Stimulated activated CD4-positive, alpha-beta T cell treated with anti-CD3 and anti-CD28 coated beads, TNF-alpha, amount 100 ng/mL, for 1 hour (primary cell): Measurements from ENCODE around the gene LIMS2.

ENCODE experiments used
- DNase-seq, 3 donors: peaks; one replicate each; pipeline ENCODE4 v3.0.0-alpha.2; 2020; ENCODE audit warnings: low read depth in 3 of 3, low spot score in 1 of 3

LIMS2 gene

DNA sequence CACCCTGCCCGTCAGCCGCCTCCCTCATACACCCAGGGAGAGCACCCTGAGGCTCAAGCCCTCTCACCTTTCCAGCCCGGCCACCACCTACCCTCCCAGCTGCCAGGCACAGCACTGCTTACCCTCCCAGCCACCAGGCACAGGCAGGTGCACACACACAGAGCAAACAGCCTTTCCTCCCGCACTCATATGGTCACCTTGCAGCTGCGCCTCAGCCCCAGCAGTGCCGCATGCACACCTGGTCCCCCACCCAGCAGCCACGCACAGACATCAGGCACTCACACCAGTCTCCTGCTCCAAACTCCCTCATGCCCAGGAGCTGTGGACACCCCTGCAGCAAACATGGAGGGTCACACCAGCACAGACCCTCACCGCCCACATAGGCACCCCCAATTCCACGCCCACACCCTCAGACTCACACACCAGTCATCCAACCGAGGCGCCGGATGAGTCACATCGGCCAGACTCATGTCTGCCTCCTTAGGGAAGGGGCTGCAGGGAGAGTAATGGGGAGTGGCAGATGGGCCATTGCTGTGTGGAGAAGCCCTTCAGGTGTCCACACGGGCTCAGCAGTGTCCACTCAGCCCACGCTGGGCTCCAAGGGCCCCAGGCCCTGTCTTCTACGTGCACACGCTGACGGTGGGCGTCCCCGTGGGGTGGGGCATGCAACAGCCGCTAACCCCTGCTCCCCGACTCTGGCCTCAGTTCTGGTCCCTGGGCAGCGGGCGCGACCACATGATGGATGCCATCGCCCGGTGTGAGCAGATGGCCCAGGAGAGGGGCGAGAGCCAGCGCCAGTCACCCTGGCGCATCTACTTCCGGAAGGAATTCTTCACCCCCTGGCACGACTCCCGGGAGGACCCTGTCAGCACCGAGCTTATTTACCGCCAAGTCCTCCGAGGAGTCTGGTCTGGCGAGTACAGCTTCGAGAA, 51.7 kb downstream of the LIMS2 start:
- no peak for DNase-seq

DNA sequence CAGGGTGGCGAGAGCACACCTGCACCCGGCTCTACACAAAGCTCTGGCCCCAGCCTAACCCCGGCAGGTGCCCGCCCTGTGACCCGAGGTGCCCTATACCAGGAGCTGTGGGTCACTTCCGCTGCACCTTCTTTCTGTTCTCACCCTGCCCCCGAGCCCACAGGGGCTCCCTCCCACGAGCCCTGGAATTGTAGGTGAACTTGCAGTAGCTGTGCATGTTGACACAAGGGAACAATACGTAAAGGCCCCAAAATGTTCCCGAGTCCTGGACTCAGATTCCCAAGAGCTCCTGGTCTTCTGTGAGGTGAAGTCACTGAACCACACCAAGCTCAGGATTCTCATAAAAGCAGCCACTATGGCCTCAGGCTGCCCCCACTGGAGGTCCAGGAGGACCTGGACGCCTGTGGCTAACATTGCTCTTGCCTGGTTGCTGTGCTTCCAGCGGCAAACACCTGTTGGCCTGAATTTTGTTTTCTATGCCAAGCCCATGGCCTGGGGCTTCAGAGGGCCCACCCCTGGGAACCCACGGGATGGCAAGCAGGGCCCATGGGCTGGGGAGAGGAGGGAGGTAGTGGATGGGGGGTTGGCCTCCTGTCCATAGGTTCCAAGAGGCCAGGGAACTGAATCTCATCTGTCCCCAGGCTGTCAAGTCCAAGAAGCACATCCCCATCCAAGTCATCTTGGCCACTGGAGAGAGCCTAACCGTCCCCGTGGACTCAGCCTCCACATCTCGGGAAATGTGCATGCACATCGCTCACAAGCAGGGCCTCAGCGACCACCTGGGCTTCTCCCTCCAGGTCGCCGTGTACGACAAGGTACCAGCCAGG, 52.6 kb downstream of the LIMS2 start:
- DNase-seq = no peak

DNA sequence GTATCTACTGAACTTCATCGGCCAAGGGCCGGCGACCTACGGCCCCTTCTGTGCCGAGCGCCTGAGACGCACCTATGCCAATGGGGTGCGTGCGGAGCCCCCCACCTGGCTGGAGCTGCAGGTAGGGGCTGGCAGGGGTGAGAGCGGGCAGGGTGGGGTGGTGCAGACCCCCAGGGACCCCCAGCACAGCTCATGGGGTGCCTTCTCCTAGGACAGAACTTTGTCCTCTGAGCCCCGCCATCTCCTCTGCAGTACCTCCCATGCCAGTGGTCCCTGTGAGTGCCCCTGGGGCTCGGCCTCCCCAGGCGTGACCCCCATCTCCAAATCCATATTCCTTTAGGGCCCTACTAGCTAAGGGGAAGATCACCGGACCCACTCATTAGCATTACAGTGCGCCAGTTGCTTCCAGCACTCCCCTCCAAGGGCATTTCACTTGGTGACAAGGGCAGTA, 53.3 kb downstream of the LIMS2 start:
- no peak for DNase-seq

DNA sequence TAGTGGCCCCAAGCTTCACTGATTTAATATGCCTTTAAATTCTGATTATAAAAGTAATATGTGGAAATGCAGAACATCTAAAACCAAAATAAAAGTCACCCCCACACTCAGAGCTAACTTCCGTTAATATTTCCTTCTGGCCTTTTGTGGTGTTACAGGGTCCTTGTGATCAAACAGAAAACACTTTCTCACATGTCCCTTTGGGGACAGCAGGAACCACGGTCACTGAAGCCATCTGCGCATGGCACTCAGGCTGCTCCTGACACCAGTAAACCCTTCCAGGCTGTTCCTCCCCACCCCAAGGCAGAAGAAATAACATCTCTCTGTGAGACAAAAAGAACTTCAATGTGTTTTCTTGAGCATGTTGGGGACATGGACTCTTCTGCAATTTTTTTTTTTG, 54.5 kb downstream of the LIMS2 start:
- DNase-seq = no peak

DNA sequence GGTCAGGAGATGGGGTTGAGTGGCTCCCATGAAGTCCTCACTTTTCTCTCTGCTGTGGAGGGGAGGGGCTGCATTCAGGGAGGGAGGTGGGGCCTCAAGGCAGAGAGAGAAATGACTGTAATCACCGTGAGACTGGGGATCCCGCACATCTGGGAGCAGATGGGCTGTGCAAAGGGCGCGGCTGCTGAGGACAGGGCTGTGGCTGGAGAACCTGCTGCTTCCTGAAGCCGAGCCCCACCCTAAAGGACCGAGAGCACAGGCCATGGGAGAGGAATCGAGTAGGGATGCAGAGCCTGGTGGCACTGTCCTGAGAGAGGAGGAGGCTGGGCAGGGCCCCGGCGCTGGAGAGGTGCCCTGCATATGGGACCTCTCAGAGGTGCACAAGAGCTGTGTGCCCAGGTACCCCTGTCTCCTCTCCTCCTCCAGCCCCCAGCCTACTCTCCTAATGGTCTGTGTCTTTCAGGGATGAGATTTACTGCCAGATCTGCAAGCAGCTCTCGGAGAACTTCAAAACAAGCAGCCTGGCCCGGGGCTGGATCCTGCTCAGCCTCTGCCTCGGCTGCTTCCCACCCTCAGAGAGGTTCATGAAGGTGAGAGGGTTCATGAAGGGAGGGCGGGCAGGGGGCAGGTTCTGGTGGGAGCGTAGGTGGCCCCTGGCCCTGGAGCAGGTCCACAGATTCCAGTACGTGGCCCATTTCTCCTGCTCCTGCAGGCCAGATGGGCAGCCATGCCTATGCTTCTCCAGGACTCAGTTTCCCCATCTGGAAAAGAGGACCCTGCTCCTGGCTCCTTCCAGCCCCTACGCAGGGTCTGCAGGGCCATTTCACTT, 55.2 kb downstream of the LIMS2 start:
- no peak for DNase-seq

DNA sequence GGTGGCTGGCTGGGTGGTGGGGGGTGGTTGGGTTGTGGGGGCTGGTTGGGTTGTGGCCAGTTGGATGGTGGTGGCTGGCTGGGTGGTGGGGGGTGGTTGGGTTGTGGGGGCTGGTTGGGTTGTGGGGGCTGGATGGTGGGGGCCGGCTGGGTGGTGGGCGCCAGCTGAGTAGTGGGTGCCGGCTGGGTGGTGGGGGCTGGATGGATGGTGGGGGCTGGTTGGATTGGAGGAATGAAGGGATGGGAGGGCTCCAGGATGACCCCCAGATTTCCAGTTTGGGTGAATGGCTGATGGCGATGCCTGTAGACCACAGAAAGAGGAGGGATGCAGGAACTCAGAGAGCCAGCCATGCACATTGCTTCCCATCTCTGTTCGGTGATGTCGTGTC, 56.1 kb downstream of the LIMS2 start:
- DNase-seq = no peak

DNA sequence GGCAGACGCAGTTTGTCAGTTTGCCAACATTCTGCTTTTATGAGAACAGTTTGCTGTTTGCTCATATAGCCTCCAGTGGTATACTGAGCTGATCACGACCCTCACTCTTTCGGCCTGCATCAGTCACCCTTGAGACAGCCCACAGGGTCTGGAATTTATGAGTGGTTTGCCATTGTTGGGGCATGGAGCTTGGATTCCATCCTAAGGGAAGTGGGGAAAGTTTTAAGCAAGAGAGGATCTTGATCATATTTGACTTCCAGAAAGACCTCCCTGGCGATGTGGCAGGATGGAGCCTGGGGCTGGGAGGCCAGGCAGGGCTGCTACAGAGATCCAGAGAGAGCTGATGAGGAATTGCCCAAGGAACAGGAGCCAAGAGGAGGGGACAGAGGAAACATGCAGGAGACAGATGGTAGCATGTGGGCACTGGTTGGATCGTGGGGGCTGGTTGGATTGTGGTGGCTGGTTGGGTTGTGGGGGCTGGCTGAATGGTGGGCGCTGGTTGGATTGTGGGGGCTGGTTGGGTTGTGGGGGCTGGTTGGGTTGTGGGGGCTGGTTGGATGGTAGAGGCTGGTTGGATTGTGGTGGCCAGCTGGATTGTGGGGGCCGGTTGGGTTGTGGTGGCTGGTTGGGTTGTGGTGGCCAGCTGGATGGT, 56.7 kb downstream of the LIMS2 start:
- no peak for DNase-seq

DNA sequence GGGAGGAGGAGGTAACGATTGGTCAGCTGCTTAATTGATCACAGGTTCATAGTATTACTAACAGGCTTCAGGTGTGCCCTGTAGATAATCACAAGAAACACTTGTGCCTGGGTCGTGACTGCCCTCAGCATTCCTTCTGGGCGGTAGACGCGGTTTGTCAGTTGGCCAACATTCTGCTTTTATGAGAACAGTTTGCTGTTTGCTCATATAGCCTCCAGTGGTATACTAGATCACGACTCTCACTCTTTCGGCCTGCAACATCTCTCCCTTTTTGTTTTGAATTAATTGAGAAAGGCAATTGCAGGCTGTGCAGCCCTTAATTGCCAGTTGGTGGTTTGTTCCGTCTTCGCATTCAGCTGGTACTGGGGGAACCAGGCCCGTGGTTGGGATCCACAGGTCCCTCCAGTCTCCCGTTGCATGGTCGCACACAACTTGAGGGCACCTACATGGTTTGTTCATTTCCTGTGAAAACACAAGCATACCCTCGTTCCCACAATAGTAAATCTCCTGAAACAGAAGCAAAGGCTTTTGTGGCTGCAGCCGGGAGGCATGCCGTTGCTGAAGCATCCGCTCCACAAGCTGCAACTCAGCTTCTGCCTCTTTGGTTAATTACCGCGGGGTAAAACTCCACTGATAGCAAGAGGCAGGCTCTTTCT, 59.7 kb downstream of the LIMS2 start:
- DNase-seq = no peak

DNA sequence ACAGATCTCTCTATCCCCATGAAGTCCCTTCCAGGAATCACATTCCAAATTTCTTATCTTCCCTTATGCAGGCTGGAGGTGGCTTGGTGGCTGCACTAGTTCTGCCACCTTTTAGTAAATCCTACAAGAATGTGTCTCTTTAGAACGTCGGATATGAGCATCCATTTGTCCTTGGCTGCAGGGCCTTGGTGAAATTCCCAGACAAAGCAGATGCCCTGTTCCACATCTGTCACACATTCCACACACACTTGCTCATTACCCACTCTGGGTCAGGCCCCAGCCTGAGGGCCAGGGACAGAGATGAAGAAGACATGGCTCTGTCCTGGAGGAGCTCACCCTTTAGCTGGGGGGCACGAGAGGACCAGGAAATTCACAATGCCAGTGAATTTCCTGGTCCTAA, 60.6 kb downstream of the LIMS2 start:
- DNase-seq = no peak

DNA sequence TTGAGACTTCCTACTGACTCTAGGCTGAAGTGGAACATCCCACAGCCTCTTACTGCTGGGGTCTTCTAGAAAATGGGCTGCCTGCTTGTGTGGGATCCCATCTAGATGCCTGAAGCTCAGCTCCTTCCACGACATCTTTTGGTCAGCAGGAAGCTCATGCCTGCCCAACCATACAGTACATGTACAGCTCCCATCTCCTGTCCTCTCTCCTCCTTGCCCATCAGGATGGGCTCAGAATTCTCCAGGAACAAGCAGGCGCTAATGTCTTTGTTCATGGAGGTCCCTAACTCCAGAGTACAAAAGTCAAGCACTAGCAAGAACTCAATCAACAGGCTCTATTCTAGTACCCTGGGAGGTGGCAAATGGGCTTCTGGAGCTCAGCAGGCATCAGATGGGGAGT, 61.1 kb downstream of the LIMS2 start:
- no peak for DNase-seq

DNA sequence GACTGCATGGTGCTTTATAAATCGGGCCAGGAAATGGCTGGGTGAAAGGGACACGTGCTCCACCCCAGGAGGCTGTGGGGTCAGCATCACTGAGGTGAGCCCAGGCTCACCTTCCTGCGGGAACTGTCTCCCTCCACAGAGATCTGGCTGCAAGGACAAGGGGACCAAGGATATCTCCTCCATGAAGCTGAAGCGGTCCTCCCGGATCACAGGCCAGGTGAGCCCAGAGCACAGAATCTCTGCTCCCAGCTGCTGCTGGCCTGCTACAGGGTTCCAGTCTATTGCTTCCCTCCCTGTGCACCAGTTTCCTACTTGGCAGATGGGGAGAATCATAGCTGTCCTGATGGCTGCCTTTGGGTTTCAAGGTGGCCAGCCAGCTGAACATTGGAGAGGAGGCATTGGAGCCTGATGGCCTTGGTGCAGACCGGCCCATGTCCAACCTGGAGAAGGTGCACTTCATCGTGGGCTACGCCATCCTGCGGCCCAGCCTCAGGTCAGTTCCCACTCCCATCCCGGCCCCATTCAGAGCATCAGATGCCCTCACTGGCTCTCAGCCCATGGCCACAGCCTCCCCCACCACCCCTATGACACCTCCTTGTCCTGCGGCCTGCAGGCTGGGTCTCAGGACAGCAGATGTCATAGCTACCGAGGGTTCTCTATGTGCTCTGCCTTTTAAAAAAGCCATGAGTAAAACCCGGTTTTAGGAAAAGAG, 63.1 kb downstream of the LIMS2 start:
- no peak for DNase-seq

DNA sequence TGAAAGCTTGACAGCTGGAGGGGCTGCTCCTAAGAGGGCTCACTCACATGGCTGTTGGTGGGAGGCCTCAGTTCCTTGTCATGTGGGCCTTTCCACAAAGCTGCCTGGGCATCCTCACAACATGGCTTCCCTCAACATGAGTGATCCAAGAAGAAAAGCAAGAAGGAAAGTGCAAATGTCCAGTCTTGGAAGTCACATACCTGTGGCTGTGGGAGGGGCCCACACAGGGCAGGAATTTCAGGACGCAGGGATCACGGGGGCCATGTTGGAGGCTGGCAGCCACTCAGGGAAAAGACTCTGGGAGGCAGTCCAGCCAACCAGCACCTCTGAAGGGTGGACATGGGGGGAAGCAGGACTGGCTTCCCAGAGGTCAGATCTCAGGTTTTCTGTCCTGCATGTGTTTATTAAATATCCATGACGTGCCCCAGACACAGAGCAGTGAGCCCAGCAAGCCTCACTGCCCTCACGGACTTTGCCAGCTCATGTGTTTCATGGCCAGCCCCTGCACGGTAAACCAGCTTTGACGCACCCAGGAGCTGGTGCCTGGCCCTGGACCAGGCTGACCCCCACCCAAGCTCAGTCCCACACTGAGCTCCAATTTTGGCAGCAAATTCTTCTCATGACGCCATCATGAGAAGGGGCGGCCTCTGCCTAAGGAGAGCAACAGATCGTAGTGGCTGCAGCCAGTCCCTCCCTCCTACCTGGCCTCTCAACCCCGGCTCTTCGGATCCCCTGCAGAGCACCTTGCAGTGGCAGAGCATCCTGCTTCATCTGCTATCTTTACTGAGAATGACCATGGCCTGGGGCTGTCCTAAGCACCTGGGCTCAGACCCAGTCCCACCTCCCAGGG, 64.0 kb downstream of the LIMS2 start:
- DNase-seq = no peak

DNA sequence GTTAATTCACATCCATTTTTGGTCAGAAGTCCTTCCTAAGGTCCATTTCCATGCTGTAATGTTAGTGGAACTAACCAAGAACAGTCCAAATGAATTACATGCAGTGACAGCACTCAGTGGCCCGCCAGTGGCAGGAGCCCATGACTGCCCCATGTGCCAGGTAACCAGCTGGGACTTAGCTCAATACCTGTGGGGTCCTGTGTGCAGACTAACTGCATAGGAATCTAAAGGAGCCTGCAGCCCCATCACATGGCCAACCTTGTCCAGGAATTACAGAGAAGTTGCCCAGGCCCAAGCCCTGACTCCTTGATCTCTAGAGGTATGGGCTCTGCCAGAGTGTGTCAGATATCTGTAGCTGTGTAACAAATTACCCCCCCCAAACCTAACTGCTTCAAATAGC, 64.8 kb downstream of the LIMS2 start:
- no peak for DNase-seq

DNA sequence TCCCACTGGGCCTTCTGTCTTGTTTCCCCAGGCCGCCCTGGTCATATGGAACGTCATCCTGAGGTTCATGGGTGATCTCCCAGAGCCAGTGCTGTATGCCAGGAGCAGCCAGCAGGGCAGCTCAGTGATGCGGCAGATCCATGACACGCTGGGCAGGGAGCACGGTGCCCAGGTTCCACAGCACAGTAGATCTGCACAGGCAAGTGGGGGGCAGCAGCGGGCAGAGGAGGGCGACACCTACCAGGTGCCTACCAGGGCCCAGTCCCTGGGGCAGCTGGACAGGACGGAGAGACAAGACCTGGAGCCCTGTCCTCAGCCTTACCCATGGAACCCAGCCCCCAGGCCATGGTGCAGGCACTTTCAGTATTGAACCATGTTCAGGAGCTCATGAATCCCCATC, 65.5 kb downstream of the LIMS2 start:
- DNase-seq = no peak

DNA sequence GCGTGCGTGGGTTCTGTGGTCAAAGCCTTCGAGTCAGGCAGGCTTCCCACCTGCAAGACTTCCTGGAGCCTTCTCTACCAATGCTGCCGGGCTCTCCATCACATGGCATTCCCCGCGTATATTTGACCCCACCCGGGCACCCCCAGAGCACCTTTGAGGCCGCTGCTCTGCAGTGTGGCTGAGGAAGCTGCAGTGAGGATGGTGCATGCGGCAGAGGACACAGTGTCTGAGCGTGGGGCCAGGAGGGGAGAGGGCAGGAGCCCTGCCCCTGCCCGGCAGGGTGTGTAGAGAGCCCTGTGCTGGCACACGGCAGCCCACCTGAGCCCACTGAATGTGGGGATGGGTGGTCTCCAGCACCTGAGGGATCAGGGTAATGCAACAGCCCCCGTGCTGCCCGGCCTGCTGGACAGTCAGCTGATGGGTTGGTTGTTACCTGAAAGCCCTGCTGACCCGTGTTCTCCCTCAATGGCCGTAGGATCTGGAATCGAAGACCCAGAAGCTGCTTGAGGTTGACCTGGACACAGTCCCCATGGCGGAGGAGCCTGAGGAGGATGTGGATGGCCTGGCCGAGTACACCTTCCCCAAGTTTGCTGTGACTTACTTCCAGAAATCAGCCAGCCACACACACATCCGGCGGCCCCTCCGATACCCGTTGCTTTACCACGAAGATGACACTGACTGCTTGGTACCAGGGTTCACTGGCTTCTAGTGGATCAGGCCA, 66.1 kb downstream of the LIMS2 start:
- DNase-seq = no peak

DNA sequence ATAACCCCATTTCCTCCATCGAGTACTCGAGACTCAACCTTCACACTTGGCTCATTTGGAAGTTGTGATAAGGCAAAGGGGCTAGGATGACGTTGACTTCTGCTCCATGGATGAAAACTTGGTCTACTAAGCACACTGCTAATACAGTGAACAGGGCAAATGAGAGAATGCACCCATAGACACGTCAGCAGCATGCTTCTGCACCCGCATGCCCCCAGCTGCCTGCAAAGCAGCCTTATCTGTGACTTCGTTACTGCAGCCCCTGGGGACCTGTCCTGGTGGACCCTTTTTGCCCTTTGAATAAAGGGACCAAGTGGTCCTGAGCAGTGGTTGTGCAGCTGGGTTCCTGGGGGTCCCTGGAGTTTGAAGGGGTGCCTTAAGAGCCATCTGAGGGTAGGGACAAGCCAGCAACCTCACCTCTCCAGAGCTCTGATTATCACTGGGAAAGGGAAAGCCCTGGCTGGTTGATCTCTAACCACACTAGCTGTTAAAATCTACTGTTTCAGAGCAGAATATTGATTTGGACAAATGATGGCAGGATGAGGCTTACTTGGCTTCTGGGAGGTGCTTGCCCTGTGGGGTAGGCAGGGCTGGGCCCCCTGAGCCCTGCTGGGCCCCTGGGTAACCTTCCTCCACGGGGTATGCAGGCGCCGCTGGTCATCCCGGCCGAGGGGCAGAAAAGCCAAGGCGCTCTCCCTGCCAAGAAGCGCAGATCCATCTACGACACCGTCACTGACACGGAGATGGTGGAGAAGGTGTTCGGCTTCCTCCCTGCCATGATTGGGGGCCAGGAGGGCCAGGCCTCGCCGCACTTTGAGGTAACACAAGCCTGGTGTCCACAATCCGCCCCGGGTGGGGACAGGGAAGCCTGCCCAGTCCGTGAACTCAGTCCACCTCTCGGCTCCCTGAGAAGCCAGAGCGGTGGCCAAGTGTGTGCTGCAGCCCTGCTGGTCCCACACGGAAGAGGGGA, 67.0 kb downstream of the LIMS2 start:
- DNase-seq = no peak

DNA sequence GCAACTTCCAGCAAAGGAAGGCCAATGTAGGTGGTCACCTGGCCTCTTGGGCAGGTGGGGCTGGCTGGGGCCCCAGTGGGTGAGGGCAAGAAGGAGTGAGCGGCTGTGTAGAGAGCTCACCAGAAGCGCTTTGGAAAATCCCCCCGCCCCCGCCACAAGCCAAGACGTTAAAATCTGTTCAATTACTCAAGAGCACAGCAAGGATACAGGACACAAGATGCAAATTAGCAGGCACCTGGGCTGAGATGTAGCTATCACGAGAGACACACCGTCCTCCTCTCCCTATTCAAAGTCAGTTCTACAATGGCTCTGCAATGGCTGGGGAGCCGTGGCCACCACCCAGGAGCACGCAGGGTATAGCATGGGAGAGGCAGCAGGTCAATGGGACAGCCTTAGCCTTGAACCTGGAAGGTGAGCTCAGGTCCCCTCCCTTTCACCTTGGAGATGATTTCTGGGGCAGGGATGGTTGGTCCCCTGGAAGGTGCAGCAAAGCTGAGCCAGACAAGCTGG, 67.9 kb downstream of the LIMS2 start:
- DNase-seq = no peak
